Measurements from ENCODE around the gene ACTN2. TPM values are rescaled to one million over a fixed set of nuclear protein-coding genes. Genes with fewer than 3 reads are reported as not detected.

The ACTN2 gene
- total RNA-seq, 2 experiments from 2014 or later: 0.28 TPM; not detected in 1

DNA sequence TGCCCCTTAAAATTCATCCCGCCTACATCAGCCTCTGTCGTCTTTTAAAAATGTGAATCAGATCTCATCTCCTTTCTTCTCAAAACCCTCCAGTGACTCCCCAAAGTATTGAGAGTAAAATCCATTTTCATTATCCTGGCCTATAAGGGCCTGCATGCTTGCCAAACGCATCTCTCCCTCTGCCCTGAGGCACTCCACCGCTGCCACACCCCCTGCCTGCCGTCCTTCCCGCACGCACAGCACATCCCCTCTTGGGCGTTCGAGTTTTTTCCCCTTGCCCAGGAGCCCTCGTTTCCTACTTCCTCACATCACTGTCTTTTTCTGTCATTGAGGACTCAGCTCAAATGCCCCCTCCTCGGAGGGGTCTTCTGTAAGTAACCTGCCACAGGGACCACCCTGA is 55.5 kb downstream of the ACTN2 start:
- no peak overlapping the region for H3K27ac Mint-ChIP-seq
- no peak for DNase-seq
- TF ChIP-seq, protein P1, sequence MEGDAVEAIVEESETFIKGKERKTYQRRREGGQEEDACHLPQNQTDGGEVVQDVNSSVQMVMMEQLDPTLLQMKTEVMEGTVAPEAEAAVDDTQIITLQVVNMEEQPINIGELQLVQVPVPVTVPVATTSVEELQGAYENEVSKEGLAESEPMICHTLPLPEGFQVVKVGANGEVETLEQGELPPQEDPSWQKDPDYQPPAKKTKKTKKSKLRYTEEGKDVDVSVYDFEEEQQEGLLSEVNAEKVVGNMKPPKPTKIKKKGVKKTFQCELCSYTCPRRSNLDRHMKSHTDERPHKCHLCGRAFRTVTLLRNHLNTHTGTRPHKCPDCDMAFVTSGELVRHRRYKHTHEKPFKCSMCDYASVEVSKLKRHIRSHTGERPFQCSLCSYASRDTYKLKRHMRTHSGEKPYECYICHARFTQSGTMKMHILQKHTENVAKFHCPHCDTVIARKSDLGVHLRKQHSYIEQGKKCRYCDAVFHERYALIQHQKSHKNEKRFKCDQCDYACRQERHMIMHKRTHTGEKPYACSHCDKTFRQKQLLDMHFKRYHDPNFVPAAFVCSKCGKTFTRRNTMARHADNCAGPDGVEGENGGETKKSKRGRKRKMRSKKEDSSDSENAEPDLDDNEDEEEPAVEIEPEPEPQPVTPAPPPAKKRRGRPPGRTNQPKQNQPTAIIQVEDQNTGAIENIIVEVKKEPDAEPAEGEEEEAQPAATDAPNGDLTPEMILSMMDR (IDR thresholded peaks at IDR 0.05): no peak
- H3K36me3 ChIP-seq (ENCODE audit: insufficient read depth, low read length): no peaks in the 10 kb centered on the region
- intact Hi-C loops (cut with DNase I, micrococcal nuclease): no loop called here
- no peak for ATAC-seq (ENCODE audit: poor library complexity)
- ChIA-PET POLR2A (no interaction called here), CTCF (no interaction called here)
- no peaks in the 10 kb centered on the region for H3K9me3 ChIP-seq (ENCODE audit: control insufficient read depth in 1 of 2, insufficient read depth in 1 of 2, low read length in 2 of 2)
- H3K4me1 Mint-ChIP-seq (ENCODE audit: low read depth): no peaks in the 10 kb centered on the region
- H3K4me1 ChIP-seq (ENCODE audit: insufficient read depth, low read length): no peaks in the 10 kb centered on the region
- H3K4me3 ChIP-seq (ENCODE audit: low read length): no peak overlapping the region
- no peaks in the 10 kb centered on the region for H3K36me3 Mint-ChIP-seq (ENCODE audit: low read depth)
- H3K4me3 Mint-ChIP-seq: no peak overlapping the region
- peaks cover 14% of the 10 kb centered on the region for H3K27me3 Mint-ChIP-seq
- H3K27ac ChIP-seq (ENCODE audit: low read depth in 1 of 2, low read length in 2 of 2): no peak overlapping the region
- H3K9me3 Mint-ChIP-seq: no peaks in the 10 kb centered on the region
- no peaks in the 10 kb centered on the region for H3K27me3 ChIP-seq (ENCODE audit: control insufficient read depth in 1 of 2, insufficient read depth in 2 of 2, low read length in 2 of 2)

GRCh38 chr1:236742421-236743160 is 56.3 kb downstream of the ACTN2 start:
- intact Hi-C loops (cut with DNase I, micrococcal nuclease): no loop called here
- no peak overlapping the region for H3K27ac ChIP-seq (ENCODE audit: low read depth in 1 of 2, low read length in 2 of 2)
- no peaks in the 10 kb centered on the region for H3K27me3 ChIP-seq (ENCODE audit: control insufficient read depth in 1 of 2, insufficient read depth in 2 of 2, low read length in 2 of 2)
- TF ChIP-seq, protein P1 (IDR thresholded peaks at IDR 0.05): no peak
- ChIA-PET POLR2A (no interaction called here), CTCF (no interaction called here)
- H3K36me3 Mint-ChIP-seq (ENCODE audit: low read depth): no peaks in the 10 kb centered on the region
- H3K9me3 Mint-ChIP-seq: no peaks in the 10 kb centered on the region
- no peaks in the 10 kb centered on the region for H3K36me3 ChIP-seq (ENCODE audit: insufficient read depth, low read length)
- H3K27me3 Mint-ChIP-seq: peaks cover 18% of the 10 kb centered on the region
- ATAC-seq (ENCODE audit: poor library complexity) (no peak), DNase-seq (no peak)
- H3K27ac Mint-ChIP-seq: no peak overlapping the region
- H3K4me1 ChIP-seq (ENCODE audit: insufficient read depth, low read length): no peaks in the 10 kb centered on the region
- H3K4me1 Mint-ChIP-seq (ENCODE audit: low read depth): no peaks in the 10 kb centered on the region
- no peak overlapping the region for H3K4me3 ChIP-seq (ENCODE audit: low read length)
- H3K9me3 ChIP-seq (ENCODE audit: control insufficient read depth in 1 of 2, insufficient read depth in 1 of 2, low read length in 2 of 2): no peaks in the 10 kb centered on the region
- H3K4me3 Mint-ChIP-seq: no peak overlapping the region

- H3K27ac Mint-ChIP-seq: no peak overlapping the region
- H3K9me3 Mint-ChIP-seq: no peaks in the 10 kb centered on the region
- ChIA-PET POLR2A (no interaction called here), CTCF (no interaction called here)
- no peaks in the 10 kb centered on the region for H3K4me1 Mint-ChIP-seq (ENCODE audit: low read depth)
- no peak overlapping the region for H3K4me3 Mint-ChIP-seq
- no peak overlapping the region for H3K27ac ChIP-seq (ENCODE audit: low read depth in 1 of 2, low read length in 2 of 2)
- ATAC-seq (ENCODE audit: poor library complexity) (no peak), DNase-seq (no peak)
- peaks cover 3 to 4% of the 10 kb centered on the region in 2 experiments for H3K27me3 ChIP-seq (ENCODE audit: control insufficient read depth in 1 of 2, insufficient read depth in 2 of 2, low read length in 2 of 2)
- H3K36me3 Mint-ChIP-seq (ENCODE audit: low read depth): no peaks in the 10 kb centered on the region
- H3K36me3 ChIP-seq (ENCODE audit: insufficient read depth, low read length): no peaks in the 10 kb centered on the region
- no peaks in the 10 kb centered on the region for H3K9me3 ChIP-seq (ENCODE audit: control insufficient read depth in 1 of 2, insufficient read depth in 1 of 2, low read length in 2 of 2)
- TF ChIP-seq, protein P1 (IDR thresholded peaks at IDR 0.05): no peak
- no peak overlapping the region for H3K4me3 ChIP-seq (ENCODE audit: low read length)
- no peaks in the 10 kb centered on the region for H3K4me1 ChIP-seq (ENCODE audit: insufficient read depth, low read length)
- H3K27me3 Mint-ChIP-seq: peaks cover 35% of the 10 kb centered on the region
- intact Hi-C loops (cut with DNase I, micrococcal nuclease): no loop called here
Observed at GRCh38 chr1:236744533-236744932, 58.2 kb downstream of the ACTN2 start.

Data from CD4-positive, alpha-beta T cell (primary cell).